ENCODE measurements around the gene ANGPTL8.

The ANGPTL8 gene, protein sequence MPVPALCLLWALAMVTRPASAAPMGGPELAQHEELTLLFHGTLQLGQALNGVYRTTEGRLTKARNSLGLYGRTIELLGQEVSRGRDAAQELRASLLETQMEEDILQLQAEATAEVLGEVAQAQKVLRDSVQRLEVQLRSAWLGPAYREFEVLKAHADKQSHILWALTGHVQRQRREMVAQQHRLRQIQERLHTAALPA

DNA sequence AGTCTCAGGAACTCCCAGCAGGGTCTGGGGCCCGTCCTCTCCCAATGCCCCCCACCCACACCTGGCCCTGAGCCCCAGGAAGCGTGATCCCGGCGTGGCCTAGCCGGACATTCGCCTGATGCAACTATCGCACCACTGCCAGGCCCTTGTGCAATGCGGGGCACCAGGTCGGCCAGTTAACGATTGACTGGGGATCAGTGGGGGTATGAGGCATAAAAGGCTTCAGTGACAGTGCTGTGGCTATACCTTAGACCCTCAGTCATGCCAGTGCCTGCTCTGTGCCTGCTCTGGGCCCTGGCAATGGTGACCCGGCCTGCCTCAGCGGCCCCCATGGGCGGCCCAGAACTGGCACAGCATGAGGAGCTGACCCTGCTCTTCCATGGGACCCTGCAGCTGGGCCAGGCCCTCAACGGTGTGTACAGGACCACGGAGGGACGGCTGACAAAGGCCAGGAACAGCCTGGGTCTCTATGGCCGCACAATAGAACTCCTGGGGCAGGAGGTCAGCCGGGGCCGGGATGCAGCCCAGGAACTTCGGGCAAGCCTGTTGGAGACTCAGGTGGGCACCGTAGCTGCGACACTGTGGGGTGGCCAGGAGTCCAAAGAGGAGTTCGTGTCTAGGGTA, at the start of gene ANGPTL8:
Gene ANGPTL8, plus strand, starts transcription at position 243 of the 624 bp plus-strand sequence. Its CDS starts 19 bp downstream, at position 262.
- DNase-seq, result no peak

DNA sequence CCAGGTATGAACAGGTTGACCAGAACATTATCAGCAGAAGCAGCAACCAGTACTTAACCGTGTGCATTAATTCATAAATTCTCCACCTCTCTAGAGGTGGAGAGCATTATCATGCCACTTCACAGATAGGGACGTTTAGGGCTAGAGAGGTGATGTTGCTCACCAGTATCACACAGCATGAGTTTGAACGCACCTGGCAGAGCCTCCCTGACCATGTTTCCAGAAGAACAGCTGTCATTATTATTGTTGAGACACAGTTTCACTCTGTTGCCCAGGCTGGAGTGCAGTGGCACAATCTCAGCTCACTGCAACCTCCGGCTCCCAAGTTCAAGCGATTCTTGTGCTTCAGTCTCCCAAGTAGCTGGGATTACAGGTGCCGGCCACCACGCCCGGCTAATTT, 48.9 kb upstream of the ANGPTL8 start:
- DNase-seq, result no peak

DNA sequence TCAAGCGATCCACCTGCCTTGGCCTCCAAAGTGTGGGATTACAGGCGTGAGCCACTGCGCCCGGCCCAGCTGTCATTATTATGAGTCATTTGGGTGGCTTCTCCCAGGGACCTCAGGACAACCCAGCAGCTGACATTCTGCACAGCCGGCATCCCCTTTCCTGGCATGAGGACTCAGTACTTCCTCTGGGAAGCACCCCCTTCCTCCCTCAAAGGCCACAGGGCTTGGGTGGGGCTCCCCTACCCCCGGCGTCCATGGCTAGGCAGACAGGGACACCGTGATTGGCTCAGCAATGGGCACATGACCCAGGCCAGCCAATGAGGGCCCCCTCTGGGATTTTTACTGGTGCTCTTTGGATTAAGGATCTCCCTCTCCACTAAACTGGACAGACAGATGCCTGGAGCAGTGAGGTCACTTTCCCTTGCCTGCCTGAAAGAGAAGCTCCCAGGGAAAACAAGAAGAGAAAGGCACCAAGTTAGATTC, 48.1 kb upstream of the ANGPTL8 start:
- DNase-seq, result peak; percentile 41

DNA sequence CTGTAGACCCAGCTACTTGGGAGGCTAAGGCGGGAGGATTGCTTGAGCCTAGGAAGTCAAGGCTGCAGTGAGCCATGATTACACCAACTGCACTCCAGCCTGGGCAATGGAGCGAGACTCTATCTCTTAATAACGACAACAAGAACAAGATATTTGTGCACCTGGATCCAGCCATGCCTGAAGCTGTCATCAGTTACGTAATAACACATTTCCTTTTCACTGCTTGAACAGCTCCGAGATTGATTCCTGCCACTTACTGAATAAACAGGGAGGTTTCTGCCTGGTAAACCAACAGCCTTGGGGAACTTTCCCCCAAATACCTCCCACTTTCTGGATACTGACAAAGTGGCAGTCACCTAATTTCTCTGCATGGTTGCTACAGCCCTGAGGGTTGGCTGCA, 47.5 kb upstream of the ANGPTL8 start:
- no peak for DNase-seq

DNA sequence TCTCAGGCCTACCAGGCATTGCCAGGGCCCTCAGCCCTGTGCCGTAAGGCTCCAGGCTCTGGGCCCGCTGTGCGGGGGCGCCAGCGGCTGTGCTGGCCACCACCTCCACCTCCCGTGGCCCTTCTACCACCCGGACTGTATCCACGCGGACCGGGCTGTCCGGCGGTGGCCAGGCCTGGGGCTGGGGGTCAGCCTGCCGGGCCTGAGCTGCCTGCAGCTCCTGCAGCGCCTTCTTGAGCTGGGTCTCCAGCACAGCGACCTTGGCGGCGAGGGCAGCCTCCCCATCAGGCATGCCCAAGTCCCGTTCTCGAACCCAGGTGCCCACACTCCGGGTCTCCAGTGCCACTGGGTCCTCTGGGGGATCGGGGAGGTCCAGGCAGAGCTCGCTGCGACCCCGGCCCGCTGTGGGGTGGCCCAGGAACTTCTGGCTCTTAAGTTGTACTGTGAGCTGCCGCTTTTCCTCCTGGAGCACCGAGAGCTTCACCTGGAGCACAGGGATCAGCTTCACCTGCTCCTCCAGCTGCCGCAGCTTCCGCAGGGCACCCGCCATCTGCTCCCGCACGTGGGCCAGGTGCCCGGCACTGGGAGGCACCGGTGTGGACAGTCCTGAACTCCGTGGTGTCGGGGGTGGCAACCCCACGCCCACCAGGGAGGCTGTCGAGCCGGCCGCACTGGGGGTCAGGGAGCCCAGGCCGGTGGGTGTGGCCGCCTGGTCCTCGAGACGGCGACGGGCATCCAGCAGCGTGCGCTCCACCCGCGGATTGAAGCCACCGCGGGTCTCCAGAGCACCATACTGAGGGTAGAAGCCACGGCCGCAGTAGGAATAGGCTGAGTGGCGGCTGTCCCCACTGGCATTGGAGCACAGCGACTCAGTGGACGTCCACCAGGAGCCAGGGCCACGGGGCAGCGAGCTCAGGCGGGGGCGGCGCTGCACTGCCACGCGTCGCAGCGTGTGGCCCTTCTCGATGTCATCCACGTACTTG, 46.2 kb upstream of the ANGPTL8 start:
- DNase-seq, result no peak

DNA sequence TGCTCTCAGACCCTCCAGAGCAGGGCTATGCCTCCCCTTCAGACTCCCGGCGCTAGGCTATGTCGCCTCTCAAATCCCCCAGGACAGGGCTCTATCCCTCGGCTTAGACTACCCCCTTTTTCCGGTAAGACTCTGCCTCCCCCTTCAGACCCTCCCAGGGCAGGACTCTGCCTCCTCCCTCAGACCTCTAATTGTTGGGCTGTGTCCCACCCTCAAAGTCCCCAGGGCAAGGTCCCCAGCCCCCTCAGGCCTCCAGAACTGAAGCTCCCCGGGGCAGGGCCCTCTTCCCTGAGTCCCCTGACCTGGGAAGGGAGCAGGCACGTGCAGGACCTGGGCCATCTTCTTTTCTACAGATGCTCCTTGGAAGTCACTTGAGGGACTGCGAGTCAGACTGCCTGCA, 45.2 kb upstream of the ANGPTL8 start:
- DNase-seq, result no peak

DNA sequence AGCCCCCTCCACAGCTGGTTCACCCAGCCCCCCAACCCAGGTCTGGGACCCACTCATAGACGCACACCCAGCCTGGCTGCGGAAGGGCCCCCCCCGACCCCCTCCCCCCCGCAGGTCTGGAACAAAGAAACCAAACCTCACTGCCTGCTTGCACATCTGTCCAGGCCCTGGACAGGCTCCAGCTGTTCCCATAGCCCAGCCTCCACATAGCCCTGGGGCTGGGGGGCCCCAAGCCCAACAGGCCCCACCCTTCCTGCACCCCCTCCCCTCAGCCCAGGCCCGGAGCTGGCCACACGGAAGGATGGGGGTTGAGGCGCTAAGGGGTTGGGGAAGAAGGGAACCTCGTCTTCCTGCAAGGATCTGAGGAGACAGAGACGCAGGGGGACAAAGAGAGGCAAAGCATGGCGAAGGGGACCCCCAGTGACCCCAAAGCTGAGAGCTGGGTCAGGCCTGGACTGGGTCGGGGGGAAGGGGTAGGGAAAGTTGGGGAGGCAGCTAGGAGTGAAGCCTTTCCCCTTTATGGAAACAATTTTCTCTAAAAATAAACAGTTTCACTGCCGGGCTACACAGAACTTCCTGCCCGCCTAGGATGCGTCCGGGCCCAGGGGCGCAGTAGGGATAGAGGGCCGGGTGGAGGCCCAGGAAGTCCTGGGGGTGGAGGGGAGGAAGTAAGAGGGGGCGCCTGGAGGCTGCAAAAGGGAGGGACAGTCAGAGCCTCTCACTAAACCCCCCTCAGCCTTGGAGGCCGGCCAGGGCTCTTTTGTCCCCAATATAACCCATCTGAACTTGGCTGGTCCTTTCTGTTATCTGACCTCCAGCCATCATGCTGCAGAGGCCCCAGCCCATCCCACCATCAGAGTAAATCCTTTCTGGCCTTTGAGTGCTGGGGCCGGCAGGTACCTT, 44.5 kb upstream of the ANGPTL8 start:
- DNase-seq, result no peak

DNA sequence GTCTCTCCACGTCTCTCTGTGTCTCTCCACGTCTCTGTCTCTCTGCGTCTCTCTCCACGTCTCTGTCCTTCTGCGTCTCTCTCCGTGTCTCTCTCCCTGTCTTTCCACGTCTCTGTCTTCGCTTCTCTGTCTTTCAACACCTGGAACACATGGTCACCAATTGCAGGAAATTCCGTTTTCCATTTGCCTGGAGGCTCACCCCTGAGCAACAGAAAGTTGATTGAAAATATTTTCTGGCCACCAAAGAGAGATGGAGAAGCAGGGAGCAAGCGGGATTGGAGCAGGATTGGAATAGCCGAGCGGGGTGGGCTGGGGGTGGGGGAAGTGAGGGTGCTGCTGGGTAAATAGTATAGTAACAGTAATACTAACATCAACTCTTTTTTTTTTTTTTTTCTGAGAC, 43.7 kb upstream of the ANGPTL8 start:
- DNase-seq, result no peak

DNA sequence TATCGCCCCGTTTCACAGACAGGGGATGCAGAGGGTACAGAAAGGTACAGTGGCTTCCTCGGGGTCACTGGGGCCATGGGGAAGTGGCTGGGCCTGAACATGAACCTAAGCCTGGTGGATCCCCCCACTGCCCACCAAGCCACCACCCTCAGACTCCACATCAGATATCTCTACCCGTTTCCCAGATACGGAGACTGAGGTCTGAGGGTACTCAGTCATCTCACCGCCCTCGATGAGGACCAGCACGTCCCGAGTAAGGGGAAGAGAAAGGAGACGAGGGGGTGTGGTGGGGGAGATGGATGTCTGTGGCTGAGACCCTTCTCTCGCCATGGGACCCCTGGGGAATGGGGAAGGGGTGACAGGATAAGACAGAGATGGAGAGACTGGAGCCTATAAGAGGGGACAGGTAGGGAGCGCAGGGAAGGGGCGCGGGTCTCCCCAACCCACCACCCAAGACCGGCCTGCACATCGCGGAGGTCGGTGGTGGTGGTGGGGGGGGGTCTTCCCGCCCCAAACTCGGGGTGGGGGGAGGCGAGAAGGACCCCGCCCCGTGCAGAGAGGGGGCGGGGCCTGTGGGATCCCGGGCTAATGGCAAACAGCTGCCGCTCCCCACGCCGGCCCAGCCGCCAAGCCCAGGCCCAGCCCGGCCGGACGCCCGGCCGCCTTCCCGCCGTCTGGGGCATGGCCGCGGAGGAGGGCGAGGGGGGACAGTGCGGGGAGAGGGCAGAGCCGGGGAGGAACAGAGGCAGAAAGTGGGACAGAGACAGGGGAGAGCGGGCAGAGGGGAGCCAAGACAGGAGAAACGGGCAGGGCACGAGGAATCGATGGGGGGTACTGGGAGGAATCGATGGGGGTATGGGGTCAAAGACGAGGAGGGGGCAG, 42.8 kb upstream of the ANGPTL8 start:
- no peak for DNase-seq

DNA sequence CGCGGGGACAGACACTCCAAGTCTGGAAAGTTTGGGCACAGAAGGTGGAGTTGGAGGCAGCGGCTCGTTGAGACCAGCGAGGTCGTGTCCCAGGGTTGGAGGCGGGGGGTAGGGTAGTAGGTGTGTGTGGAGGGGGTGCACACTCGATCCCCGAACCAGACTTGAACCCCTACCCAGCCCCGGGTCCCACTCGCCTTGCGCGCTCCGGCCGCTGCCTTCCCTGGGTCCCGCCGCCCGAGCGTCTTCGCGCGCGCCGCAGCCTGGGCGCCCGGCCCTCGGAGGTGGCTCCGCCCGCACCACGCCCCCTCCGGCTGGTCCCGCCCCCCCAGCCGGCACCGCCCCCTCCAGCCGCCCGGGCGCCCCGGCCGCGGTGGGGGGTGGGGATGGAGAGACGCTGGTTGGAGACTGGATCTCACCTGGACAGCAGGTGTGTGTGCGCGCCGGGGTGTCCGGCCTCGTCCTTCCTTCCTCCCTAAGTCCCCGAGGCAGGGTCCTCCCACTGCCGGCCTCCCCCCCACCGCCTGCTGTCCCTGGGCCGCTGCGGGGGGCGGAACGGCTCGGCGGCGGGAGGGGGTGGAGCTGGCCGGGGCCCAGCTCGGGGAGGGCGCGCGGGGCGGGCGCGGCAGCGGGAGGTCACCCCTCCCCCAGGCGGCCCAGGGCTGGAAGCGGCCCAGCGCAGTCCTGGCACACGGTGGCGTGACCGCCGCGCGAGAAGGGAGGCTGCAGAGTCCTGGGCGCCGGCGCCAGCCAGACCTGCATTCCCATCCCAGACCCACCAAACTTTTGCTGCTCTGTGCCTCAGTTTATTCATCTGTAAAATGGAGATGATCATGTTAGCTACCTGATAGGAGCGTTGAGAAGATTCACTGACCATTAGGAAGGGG, 41.9 kb upstream of the ANGPTL8 start, which contains the start of gene KANK2:
Gene KANK2, minus strand, starts transcription at position 255 of the 884 bp plus-strand sequence. CDS start 3,034 bp downstream, outside the sequence.
- peak; percentile 34 for DNase-seq

DNA sequence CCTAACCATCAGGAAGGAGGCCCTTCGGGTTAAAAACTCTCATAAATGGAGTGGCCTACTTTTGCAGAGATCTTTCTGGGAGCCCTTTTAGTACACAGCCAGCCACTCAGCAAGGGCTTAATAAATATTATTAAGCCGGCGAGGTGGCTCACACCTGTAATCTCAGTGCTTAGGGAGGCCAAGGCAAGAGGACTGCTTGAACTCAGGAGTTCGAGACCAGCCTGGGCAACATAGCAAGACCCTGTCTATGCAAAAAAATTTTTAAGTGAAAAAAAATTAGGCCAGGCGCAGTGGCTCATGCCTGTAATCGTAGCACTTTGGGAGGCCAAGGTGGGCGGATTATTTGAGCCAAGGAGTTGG, 41.3 kb upstream of the ANGPTL8 start:
- DNase-seq, result no peak

DNA sequence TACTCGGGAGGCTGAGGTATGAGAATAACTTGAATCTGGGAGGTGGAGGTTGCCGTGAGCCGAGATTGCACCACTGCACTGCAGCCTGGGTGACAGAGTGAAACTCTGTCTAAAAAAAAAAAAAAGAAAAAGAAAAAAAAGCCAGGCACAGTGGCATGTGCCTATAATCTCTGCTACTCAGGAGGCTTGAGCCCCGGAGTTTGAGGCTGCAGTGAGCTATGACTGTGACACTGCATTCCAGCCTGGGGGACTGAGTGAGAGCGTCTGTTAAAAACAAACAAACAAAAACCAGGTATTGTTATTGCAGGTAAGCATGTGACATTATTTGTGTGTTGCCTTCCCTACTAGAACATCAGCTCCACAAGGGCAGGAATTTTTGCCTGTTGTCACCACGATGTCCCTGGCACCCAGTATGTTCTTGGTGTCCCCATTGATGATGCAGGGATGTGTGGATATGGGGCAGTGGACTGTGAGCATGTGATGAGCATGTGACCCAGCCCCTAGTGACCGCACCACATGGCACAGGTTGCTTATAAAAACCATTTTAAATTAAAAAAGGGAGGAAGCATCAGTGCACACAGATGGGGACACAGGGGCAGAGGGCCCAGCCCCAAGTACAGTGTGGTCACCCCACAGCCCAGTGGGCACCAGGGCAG, 40.5 kb upstream of the ANGPTL8 start:
- DNase-seq, result no peak

DNA sequence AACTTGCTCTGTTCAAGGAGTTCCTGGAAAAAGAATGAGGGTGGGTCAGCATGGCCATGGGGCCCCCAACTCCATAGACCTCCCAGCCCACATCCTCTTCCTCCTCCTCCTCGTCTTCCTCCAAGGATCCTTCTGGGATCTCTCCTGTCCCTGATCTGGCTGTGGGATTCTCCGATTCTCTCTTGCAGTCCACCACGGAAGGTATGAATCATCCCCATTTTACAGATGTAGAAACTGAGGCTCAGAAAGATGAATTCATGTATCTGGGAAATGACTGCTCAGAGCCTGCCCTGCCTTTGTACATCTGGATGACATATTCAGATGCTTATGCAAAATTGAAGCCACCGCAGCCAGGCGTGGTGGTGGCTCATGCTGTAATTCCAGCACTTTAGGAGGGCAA, 39.9 kb upstream of the ANGPTL8 start:
- no peak for DNase-seq

DNA sequence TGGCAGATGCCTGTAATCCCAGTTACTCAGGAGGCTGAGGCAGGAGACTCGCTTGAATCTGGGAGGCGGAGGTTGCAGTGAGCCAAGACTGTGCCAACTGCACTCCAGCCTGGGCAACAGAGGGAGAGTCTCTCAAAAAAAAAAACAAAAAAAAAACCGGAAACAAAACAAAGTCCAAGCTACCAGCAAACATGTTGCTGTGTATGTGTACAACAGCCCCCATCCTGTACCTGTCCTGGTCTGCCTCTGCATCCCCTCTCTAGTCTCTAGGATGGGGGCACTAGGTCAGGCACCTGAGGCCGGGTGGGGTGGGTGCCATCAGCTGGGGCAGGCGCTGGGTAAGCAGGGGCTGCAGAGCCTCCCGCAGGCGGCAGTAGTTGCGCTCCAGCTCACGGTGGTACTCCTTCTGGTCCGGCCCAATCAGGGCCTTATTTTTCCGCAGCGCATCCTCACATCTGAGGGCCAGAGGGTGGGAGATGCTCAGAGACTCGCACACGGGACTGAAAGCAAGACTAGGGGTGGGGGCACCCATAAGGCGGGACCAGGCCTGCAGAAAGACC, 39.3 kb upstream of the ANGPTL8 start:
- no peak for DNase-seq

DNA sequence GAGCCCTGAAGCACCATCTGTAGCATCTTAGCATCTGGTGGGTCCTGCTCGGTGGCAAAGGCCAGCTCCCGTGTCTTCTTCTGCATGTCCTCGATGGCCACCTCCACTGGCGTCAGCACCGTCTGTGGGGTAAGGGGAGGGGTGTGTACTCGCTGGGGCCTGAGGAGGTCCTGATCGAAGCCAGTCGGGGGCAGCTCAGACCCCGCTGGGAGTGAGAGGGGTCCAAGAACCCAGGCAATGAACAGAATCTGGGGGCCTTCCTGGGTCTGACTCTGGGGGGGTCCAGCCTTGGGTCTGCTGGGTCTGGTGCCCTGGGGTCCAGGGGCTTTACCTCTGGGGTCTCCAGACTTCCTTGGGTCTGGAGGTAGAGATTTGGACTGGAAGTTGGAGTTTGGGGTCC, 38.5 kb upstream of the ANGPTL8 start:
- DNase-seq, result no peak

DNA sequence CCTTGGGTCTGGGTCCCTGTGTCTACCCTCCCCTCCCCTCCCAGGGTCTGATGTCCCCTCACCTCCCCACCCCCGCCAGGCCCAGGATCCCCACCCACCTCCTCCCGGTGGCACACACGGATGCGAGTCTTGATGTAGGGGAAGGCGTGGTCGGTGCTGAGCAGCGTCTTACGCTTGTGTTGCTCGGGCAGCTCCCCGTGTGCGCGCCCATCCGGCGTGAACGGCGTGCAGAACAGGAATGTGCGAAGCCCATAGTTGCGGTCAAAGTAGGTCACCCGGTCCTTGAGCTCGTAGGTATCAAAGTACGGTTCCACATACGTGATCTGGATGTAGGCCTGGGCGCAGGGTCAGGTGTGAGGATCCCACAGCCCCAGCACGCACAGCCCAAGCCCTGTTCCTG, 37.6 kb upstream of the ANGPTL8 start:
- no peak for DNase-seq

DNA sequence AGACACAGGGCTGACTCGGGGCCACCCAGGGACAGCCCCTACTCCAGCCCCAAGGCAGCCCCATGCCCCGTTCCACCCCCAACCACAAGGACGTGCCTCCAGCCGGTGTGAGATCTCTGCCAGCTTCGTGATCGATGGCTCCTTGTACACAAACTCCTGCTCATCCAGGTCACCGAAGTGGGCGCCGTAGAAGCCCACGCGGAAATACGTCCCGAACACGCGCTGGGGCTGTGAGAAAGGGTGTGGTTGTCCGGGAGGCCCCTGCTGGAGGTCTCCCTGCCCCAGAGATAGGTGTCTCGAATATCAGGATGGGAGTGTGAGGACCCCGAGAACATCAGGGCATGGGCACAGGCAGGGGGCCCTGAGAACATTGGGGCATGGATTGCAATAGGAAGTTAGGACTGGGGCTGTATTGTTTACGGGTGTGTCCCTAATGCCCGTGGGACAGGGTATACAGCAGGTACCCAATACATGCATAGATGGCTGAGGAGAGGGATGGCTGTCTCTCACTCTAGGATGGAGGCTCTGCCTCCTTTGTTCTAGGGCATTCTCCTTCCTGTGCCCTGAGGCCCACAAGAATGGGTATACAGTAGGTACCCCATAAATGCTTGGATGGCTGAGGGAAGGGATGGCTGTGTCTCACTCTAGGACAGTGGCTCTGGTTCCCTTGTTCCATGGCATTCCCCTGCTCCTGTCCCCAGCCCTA, 36.8 kb upstream of the ANGPTL8 start:
- no peak for DNase-seq

DNA sequence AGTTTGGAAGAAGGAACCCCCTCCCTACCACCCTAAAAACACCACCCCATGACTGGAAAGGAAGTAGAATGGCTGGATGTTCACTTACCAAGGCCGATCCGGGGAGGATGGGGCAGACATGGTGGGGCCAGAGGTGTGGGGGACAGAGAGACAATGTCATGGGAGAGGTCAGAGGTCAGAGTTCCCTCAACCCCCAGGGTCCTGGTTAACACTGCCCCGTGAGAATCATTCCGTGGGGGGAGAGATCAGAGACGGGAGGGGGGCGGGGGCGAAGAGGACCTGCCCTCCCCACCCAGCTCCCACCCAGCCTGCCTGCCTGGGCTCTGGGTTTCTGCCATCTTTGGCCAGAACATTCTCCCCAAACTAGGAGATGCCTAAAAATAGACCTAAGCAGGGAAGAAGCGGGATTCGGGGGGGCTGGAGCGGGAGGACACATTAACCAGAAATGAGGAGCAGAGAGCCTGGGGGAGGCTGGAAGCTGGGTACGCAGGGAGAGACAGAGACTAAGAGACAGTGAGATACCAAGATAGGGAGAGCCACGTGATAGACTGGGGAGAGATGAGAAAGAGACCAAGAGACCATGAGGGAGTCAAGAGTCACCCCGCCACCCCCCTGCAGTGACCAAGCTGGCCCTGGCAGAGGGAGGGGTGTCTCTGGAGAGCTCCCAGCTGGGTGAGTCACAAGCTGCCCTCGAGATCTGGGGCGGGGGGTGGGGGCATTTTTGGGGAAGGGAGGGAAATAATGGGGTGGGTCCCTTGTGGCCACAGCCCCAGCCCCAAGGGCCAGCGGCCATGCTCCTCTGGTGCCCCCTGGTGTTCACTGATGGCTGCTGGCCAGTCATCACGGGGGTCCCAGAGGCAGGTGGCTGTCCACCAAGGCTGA, 36.0 kb upstream of the ANGPTL8 start:
- peak; percentile 46 for DNase-seq

Data from amniotic stem cell (primary cell).